Osteoblast (primary cell): ENCODE measurements around the gene EXOC3L4. TPM values are rescaled to one million over a fixed set of nuclear protein-coding genes. Genes with fewer than 3 reads are reported as not detected.
A peak's percentile ranks its signal among the peaks of the same experiment; 100 is the strongest.

ENCODE experiments used
- DNase-seq: peaks from one replicate; pipeline ENCODE4 v3.0.0; 2011; ENCODE audit warnings: low spot score, mixed read lengths; ENCODE audit not compliant: insufficient read length; ENCODE audit errors: missing footprints
- H2AFZ ChIP-seq: 2 replicates; pipeline ENCODE4 v1.6.0; 2011; ENCODE audit warnings: mild to moderate bottlenecking, low read length
- H3K27ac ChIP-seq: 2 replicates; pipeline ENCODE4 v1.5.1; 2011; ENCODE audit warnings: mild to moderate bottlenecking, low read depth, low read length, moderate library complexity
- H3K27me3 ChIP-seq: 2 replicates; pipeline ENCODE4 v1.6.0; 2012; ENCODE audit warnings: mild to moderate bottlenecking, control low read depth, inconsistent platforms, low read length, moderate library complexity; ENCODE audit not compliant: insufficient read depth
- H3K36me3 ChIP-seq: 2 replicates; pipeline ENCODE4 v1.5.1; 2011; ENCODE audit warnings: mild to moderate bottlenecking, low read length, control low read depth, moderate library complexity; ENCODE audit not compliant: insufficient read depth
- H3K4me1 ChIP-seq: 2 replicates; pipeline ENCODE4 v1.5.1; 2011; ENCODE audit warnings: mild to moderate bottlenecking, low read length, control low read depth, moderate library complexity; ENCODE audit not compliant: insufficient read depth
- H3K4me2 ChIP-seq: 2 replicates; pipeline ENCODE4 v1.6.0; 2011; ENCODE audit warnings: mild to moderate bottlenecking, low read length; ENCODE audit not compliant: insufficient read depth
- H3K4me3 ChIP-seq: fragments of 200-600 bp; sonication (generic); 3 replicates; pipeline ENCODE4 v1.5.1; 2012; ENCODE audit warnings: mild to moderate bottlenecking, low read length, inconsistent platforms; ENCODE audit not compliant: insufficient read depth
- H3K79me2 ChIP-seq: 2 replicates; pipeline ENCODE4 v1.6.0; 2012; ENCODE audit warnings: mild to moderate bottlenecking, low read length, control low read depth, inconsistent platforms; ENCODE audit not compliant: insufficient read depth
- H3K9me3 ChIP-seq: 2 replicates; pipeline ENCODE4 v1.5.1; 2011; ENCODE audit warnings: low read depth, low read length, control low read depth
- H4K20me1 ChIP-seq: 2 replicates; pipeline ENCODE4 v1.6.0; 2012; ENCODE audit warnings: mild to moderate bottlenecking, low read length, control low read depth; ENCODE audit not compliant: insufficient read depth
- total RNA-seq: library from RNA; depleted of rRNA; stranded (reverse); fragments of >200 nt; gene quantifications from 2 replicates; pipeline ENCODE4 v1.2.3, GENCODE V29; 2012
- TF ChIP-seq, protein P1 (sequence below): IDR thresholded peaks from 2 replicates; pipeline ENCODE4 v1.5.1; 2011; ENCODE audit warnings: mild to moderate bottlenecking, low read depth, low read length, moderate library complexity; ENCODE audit errors: extremely low read depth

EXOC3L4 gene
- total RNA-seq, 1 donor = not detected

DNA sequence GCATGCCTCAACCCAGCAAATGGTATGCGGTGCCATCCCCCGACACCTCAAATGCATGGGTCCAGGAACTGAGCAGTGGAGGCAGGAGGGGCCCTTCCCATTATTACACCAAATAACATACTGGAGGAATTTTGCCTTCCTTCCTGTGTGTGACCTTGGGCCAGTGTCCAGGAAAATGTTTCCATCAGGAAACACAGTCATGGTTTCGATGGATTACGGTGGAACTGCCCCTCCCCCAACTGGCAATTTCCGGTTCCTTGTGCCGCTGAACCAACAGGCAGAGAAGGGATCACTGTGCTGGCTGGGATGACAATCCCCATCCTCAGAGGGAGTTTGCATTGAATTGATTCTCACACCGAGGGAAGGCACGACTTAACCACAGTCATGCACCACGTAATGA lies 28.1 kb upstream of the EXOC3L4 start:
- H3K4me2 ChIP-seq = no peak overlapping the region

DNA sequence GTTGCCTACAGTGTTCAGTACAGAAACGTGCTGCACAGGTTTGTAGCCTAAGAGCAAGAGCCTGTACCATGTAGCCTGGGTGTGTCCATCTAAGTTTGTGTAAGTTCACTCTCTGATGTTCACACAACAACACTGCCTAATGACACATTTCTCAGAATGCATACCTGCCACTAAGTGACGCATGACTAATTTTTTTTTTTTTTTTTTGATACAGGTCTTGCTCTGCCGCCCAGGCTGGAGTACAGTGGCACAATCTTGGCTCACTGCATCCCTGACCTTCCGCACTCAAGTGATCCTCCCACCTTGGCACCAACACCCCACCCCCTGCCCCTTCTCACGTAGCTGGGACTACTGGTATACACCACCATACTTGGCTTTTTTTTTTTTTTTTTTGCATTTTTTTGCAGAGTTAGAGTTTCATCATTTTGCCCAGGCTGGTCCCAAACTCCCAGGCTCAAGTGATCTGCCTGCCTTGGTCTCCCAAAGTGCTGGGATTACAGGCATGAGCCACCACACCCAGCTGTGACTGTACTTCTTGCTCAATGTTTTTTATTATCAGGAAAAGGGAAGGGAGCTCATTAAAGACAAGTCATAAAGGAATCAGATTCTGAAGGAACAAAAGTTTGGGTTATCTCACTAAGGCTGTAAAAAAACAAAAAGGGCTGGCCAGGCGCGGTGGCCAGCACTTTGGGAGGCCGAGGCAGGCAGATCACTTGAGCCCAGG lies 27.1 kb upstream of the EXOC3L4 start:
- no peak overlapping the region for H3K27ac ChIP-seq
- TF ChIP-seq, protein P1, sequence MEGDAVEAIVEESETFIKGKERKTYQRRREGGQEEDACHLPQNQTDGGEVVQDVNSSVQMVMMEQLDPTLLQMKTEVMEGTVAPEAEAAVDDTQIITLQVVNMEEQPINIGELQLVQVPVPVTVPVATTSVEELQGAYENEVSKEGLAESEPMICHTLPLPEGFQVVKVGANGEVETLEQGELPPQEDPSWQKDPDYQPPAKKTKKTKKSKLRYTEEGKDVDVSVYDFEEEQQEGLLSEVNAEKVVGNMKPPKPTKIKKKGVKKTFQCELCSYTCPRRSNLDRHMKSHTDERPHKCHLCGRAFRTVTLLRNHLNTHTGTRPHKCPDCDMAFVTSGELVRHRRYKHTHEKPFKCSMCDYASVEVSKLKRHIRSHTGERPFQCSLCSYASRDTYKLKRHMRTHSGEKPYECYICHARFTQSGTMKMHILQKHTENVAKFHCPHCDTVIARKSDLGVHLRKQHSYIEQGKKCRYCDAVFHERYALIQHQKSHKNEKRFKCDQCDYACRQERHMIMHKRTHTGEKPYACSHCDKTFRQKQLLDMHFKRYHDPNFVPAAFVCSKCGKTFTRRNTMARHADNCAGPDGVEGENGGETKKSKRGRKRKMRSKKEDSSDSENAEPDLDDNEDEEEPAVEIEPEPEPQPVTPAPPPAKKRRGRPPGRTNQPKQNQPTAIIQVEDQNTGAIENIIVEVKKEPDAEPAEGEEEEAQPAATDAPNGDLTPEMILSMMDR = no peak
- DNase-seq = peak; percentile 93
- H3K9me3 ChIP-seq = no peaks in the 10 kb centered on the region
- no peaks in the 10 kb centered on the region for H3K79me2 ChIP-seq
- H3K27me3 ChIP-seq = no peaks in the 10 kb centered on the region
- no peak overlapping the region for H3K4me3 ChIP-seq
- H4K20me1 ChIP-seq = no peaks in the 10 kb centered on the region
- H3K4me1 ChIP-seq = peaks cover 3% of the 10 kb centered on the region
- H3K36me3 ChIP-seq = no peaks in the 10 kb centered on the region
- no peak overlapping the region for H2AFZ ChIP-seq
- no peak overlapping the region for H3K4me2 ChIP-seq

More for the DNA sequence above, 28.1 kb upstream of the EXOC3L4 start:
- no peaks in the 10 kb centered on the region for H3K9me3 ChIP-seq
- H3K36me3 ChIP-seq = no peaks in the 10 kb centered on the region
- H3K27me3 ChIP-seq = no peaks in the 10 kb centered on the region
- no peaks in the 10 kb centered on the region for H4K20me1 ChIP-seq
- DNase-seq = no peak
- H3K4me1 ChIP-seq = peaks cover 3% of the 10 kb centered on the region
- H2AFZ ChIP-seq = no peak overlapping the region
- no peak overlapping the region for H3K4me3 ChIP-seq
- TF ChIP-seq, protein P1 = no peak
- no peak overlapping the region for H3K27ac ChIP-seq
- no peaks in the 10 kb centered on the region for H3K79me2 ChIP-seq

DNA sequence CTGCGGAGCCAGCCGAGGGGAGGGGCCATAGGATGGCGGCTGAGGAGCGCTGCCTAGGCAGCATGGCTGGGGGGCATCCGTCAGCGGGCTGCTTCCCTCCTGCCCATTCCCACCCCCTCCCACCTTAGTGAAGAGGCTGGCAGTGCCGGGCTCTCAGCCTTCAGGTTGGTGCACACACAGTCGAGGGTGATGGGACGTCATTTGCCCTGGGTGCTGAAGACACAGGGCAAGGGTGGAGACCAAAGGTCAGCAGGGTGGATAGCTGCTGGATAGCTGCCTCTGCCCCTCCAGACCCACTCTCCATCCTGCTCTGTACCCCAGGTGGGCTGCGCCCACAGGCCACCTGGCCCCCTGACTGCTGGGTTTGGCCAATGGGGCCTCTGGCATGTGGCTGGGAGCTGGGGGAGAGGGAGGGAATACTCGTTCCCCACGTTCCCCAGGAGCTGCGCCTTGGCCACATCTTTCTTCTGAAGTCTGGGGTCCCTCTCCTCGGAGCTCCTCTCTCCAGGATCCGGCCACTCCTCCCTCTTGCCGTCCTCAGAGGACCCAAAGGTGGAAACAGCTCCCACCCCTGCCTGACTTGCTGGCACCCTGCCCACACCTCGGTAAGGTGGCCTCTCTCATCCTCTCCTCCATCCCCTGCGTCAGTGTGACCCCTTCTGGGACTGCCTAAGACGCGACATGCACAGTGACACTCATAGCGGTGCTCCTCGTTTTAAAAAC lies 26.0 kb upstream of the EXOC3L4 start:
- Histone ChIP-seq H3K4me1 (peaks cover 3% of the 10 kb centered on the region), H3K4me3 (no peak overlapping the region), H3K79me2 (no peaks in the 10 kb centered on the region), H3K27ac (no peak overlapping the region), H3K9me3 (no peaks in the 10 kb centered on the region), H3K27me3 (no peaks in the 10 kb centered on the region), H4K20me1 (no peaks in the 10 kb centered on the region), H3K36me3 (no peaks in the 10 kb centered on the region), H2AFZ (no peak overlapping the region), H3K4me2 (no peak overlapping the region)
- no peak for DNase-seq
- TF ChIP-seq, protein P1 = no peak

DNA sequence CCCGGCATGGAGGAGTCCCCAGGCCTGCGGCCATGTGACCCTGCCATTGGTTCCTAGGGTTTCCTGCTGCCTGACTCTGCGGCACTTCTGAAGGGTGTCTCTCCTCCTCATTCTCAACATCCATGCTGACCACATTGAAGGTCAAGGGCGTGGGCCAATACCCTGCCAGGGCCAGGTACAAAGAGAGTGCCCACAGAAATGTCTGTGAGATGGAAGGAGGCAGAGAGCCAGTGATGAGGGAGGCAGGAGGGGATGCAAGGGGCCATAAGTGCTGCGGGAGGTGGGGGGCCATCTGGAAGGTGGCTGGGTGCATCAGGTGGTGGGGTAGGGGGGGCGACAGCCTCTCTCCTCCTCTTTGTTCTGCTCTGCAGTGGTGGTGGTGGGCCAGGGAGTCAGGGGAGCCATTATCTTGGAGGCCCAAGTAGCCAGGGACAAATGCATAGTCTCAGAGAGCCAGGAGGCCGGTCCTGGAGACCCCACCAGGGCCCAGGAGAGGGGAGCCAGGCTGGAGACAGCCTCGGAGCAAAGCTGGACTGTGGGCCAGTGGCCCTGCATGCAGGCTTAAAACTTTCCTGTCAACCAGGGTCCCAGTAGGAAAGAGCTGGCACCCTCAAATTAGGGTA lies 24.2 kb upstream of the EXOC3L4 start:
- Histone ChIP-seq H2AFZ (no peak overlapping the region), H3K4me1 (peaks cover 8% of the 10 kb centered on the region), H3K36me3 (no peaks in the 10 kb centered on the region), H3K4me3 (no peak overlapping the region), H3K9me3 (no peaks in the 10 kb centered on the region), H3K79me2 (no peaks in the 10 kb centered on the region), H3K27me3 (no peaks in the 10 kb centered on the region), H3K4me2 (no peak overlapping the region), H4K20me1 (no peaks in the 10 kb centered on the region), H3K27ac (no peak overlapping the region)
- TF ChIP-seq, protein P1 = no peak
- DNase-seq = no peak
